ENCODE results near the gene EXO1. TPM values are rescaled to one million over a fixed set of nuclear protein-coding genes. Genes with fewer than 3 reads are reported as not detected.

EXO1 gene
- polyA plus RNA-seq, 1 of the 3 experiments (the other 2 are of a cell fraction) = 3.9 TPM

GRCh38 chr1:241916196-241916595, 68.2 kb downstream of the EXO1 start:
- Histone ChIP-seq H3K9ac (no peak overlapping the region), H2AFZ (ENCODE audit: low read depth) (no peak overlapping the region), H3F3A (replicated peaks; ENCODE audit: insufficient read depth) (no peaks in the 10 kb centered on the region), H3K79me2 (ENCODE audit: insufficient read depth) (no peaks in the 10 kb centered on the region), H3K4me1 (ENCODE audit: control insufficient read depth in 1 of 2, insufficient read depth in 2 of 2, low read depth in 1 of 2, low read length in 1 of 2) (no peaks in the 10 kb centered on the region), H3K9me3 (no peaks in the 10 kb centered on the region), H3K9me2 (no peaks in the 10 kb centered on the region), H4K20me1 (ENCODE audit: insufficient read depth) (no peaks in the 10 kb centered on the region), H3K4me3 (ENCODE audit: low read depth in 2 of 2, low read length in 1 of 2) (no peak overlapping the region), H3K27ac (ENCODE audit: low read depth in 2 of 2, low read length in 1 of 2) (no peak overlapping the region), H3K27me3 (ENCODE audit: insufficient read depth) (no peaks in the 10 kb centered on the region), H3K36me3 (replicated peaks in 1 of 2; ENCODE audit: control insufficient read depth in 1 of 2, insufficient read depth in 2 of 2, low read length in 1 of 2) (no peaks in the 10 kb centered on the region), H3K4me2 (no peak overlapping the region)
- DNase-seq = no peak
- no peak for TF ChIP-seq POLR2AphosphoS5 (IDR thresholded peaks at IDR 0.05; ENCODE audit: low read depth, low read length)
- TF ChIP-seq GABPA (IDR thresholded peaks at IDR 0.05; ENCODE audit: low read depth) = no peak
- no peak for TF ChIP-seq RXRA (IDR thresholded peaks at IDR 0.05; ENCODE audit: borderline replicate concordance, low read depth)
- no peak for TF ChIP-seq EZH2phosphoT487 (IDR thresholded peaks at IDR 0.05; ENCODE audit: borderline replicate concordance, low read depth)
- no peak for TF ChIP-seq MXI1 (IDR thresholded peaks at IDR 0.05; ENCODE audit: low read depth, low read length)
- no peak for TF ChIP-seq USF2 (IDR thresholded peaks at IDR 0.05; ENCODE audit: borderline replicate concordance, low read depth, low read length)
- TF ChIP-seq RCOR1 (IDR thresholded peaks at IDR 0.05; ENCODE audit: low read length) = no peak
- TF ChIP-seq CHD2 (IDR thresholded peaks at IDR 0.05; ENCODE audit: low read length, partially characterized antibody) = no peak
- no peak for TF ChIP-seq RFX5 (IDR thresholded peaks at IDR 0.05; ENCODE audit: low read length)
- TF ChIP-seq FOXM1 (IDR thresholded peaks at IDR 0.05; ENCODE audit: low read depth) = no peak
- no peak for TF ChIP-seq TAF1 (IDR thresholded peaks at IDR 0.05; ENCODE audit: borderline replicate concordance, low read depth, low read length)
- no peak for TF ChIP-seq EP300 (IDR thresholded peaks at IDR 0.05; ENCODE audit: borderline replicate concordance in 1 of 2, low read depth in 1 of 2, low read length in 1 of 2)
- TF ChIP-seq MEF2A (IDR thresholded peaks at IDR 0.05; ENCODE audit: borderline replicate concordance, low read depth) = no peak
- no peak for TF ChIP-seq SIN3A (IDR thresholded peaks at IDR 0.05; ENCODE audit: borderline replicate concordance, low read depth, low read length)
- no peak for TF ChIP-seq GATA2 (CRISPR knock-in tag; IDR thresholded peaks at IDR 0.05)
- TF ChIP-seq PBX3 (IDR thresholded peaks at IDR 0.05) = no peak
- no peak for TF ChIP-seq IRF3 (IDR thresholded peaks at IDR 0.05; ENCODE audit: low read depth, low read length)
- no peak for TF ChIP-seq JUND (IDR thresholded peaks at IDR 0.05)
- no peak for TF ChIP-seq MAX (IDR thresholded peaks at IDR 0.05; ENCODE audit: low read depth)
- no peak for TF ChIP-seq SMC3 (IDR thresholded peaks at IDR 0.05; ENCODE audit: low read depth, low read length)
- ChIA-PET CTCF (no interaction called here), POLR2A (no interaction called here)
- 84% methylated on average over 4 of the region's 7 CpGs for WGBS (ENCODE audit: low lambda C conversion rate)

Data from SK-N-SH (cell line).